Posterior cingulate gyrus (tissue), 11 donors: ENCODE data around the gene SLC25A12.
"Not testable (repeated sequence)": the region's sequence is repeated elsewhere in the genome, so short reads cannot be mapped to it uniquely, and the experiment has no call there.

ENCODE experiments used
- DNase-seq, 10 donors: peaks; one replicate each; pipeline versions ENCODE4 v3.0.0 to v3.0.0-alpha.2; 2020 to 2021; ENCODE audit warnings: mixed read lengths in 3 of 10
- intact Hi-C: fragments of 100-400 bp; cut with DNase I; formaldehyde crosslinking; loops from one replicate; pipeline ENCODE4 v1.15.1; 2023

Gene SLC25A12

DNA sequence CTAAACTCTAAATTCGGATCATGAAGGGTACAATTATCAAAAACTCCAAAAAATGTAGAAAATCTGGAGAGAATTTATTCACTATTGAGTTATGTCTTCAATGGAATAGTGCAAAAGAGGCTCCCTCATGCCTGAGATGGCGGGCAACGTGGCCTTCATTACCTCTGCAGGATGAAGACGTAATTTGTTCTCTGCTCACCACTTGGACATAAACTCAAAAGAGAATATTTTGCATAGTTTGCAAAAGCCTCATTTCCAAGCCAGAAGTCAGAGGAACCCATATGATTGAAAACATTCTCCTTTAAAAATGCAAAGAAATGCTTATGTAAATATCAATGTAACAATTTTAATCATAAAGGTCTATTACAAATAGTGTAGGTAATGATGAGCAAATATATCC lies 58.7 kb downstream of the SLC25A12 start:
- DNase-seq: no peak
- intact Hi-C loops: no loop called here

- no peak for DNase-seq
- intact Hi-C loops: no loop called here
Measured at GRCh38 chr2:171834286-171834685, 59.8 kb downstream of the SLC25A12 start.

DNA sequence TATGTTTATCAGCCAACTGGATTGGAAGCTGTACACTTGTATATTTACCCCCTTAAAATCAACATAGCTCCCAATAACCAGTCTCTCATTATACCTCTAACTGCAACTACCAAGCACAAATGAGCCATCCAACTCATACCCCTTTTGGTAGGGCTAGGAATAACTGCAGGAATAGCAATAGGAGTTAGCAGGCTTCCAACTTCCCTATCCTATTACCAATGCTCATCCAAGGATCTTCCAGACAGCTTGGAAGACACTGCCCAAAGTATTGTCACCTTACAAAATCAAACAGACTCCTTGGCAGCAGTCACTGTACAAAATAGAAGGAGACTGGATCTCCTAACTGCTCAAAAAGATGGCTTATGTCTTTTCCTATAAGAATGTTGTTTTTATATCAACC lies 61.6 kb downstream of the SLC25A12 start:
- intact Hi-C loops: no loop called here

DNA sequence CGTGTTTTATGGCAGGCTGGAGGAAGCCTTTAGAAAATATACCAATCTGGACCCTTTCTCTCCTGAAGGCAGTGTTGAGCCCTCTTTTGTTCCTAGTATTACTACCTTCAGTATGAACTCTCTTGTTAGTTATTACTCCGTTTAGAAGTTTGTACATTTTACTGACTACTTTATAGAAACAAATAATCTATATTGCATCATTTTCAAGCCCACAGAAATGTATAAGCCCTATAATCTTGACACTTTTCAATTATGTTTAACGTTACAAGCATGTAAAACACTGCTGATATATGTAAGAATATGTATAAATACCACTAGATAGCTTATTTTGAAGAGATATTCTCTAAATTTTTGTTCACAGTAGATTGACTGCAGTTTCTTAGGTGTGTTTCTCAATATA lies 64.0 kb downstream of the SLC25A12 start:
- intact Hi-C loops: no loop called here
- no peak for DNase-seq

More for the DNA sequence above, 61.6 kb downstream of the SLC25A12 start:
- no peak for DNase-seq

DNA sequence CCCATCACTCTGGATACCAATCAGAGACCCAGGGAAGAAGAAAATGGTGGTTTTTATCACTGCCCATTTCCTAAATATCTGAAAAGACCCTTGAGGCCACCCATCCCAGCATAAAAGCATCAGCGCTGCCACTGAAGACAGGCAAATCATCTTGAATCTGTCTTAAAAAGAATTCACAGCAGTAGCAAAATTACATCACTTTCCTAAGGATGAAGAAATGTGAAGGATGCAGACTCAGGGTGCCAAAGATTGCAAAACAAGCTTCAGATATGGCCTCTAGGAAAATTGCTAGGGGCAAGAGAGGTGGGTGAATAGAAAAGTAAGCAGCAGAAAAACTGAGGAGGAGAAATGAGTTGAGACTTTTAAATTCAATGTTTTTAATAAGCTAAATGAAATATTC lies 70.0 kb downstream of the SLC25A12 start:
- no peak for DNase-seq
- intact Hi-C loops: no loop called here

DNA sequence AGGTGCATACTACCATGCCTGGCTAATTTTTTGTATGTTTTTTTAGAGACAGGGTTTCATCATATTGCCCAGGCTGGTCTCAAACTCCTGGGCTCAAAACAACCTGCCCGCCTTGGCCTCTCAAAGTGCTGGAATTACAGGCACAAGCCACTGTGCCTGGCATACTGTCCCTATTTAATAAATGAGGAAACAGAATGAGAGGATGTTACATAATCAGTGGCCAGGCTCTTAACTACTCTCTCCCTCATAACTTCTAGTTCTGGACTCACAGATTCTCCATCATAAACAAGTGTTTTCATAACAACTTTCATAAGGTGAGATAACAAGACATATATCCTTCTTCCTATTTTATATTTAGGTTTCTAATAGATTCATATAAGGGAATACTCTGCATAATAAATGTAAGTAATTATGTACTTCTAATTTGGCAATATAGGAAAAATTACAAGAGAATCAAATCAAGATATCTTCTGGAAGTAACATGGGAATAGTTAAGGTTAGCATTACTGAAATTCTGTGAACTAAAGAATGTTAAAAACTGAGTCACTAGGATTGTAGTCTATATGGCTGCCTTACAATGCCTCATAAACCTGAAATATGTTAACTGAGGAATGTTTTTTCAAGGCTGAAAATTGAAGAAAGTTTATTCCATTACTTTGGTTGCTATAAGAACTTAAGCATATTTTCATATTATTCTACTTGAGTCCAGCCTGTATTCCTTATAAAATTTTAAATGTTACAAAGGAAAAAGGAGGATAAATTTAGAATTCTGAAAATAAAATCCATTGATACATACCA lies 71.3 kb downstream of the SLC25A12 start:
- no peak for DNase-seq
- intact Hi-C loops: no loop called here

DNA sequence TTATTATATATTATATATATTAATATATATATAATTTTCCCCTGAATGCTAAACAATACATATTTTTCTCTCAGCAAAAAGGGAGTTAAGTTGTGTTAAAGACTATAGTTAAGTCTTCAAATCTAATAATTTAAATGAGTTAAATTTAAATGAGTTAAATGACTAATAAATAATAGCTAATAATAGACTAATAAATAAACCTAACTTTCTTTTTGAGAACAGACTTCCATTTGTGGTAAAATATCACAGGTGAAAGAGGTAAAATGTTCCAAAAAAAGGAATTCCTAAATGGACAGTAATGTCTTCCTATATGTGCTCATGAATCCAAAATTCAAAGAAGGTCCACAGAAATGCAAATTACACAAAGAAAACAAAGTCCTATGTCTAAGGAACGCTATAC lies 74.6 kb downstream of the SLC25A12 start:
- intact Hi-C loops: no loop called here
- no peak for DNase-seq

DNA sequence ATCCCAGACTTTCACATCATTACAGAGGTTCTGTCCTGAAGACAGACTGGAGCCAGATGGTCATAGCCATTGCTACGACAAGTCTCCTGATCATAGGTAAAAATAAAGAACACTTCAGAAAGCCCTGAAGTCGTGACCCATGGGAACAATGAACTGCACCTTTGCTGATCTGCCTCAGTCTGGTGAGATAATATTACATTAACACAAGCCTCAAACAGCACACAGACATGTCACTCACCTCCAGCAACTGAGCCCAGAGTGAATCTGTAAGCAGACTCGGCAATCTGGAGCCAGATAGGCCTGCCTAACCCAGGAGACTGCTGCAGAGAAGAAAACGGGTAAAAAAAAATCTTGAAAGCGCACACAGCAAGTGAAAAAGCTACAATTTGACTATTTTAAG lies 79.2 kb downstream of the SLC25A12 start:
- intact Hi-C loops: loop anchor here (5.0 kb wide), 1 partner anchor 287 kb away; the partner anchor contains the start of gene DLX2
- DNase-seq: no peak

DNA sequence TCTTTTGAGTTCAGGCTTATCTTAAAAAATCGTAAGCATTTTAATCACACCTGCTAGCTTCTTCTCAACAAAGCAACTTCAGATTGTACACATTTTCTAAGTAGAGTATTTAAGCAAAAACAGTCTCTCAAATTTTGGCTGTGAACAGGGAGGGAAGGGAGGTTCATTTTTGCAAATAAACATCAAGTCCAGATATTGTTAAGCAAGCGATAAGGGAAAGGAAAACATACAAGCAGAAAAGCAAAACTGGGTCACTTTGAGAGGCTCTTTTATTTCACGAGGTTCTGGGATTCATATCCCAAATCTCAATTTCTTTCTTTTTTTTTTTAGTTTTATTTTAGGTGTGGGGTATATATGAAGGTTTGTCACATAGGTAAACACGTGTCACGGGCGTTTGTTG lies 79.9 kb downstream of the SLC25A12 start:
- intact Hi-C loops: loop anchor here (5.0 kb wide), 1 partner anchor 288 kb away; the partner anchor contains the start of gene DLX2
- DNase-seq: no peak

- intact Hi-C loops: loop anchor here (5.0 kb wide), 1 partner anchor 289 kb away; the partner anchor contains the start of gene DLX2
Measured at GRCh38 chr2:171813729-171814128, 80.3 kb downstream of the SLC25A12 start.

GRCh38 chr2:171813126-171813525 lies 80.9 kb downstream of the SLC25A12 start:
- intact Hi-C loops: loop anchor here (5.0 kb wide), 1 partner anchor 289 kb away; the partner anchor contains the start of gene DLX2
- DNase-seq: no peak

More at GRCh38 chr2:171813729-171814128, 80.3 kb downstream of the SLC25A12 start:
- no peak for DNase-seq

- intact Hi-C loops: loop anchor here (5.0 kb wide), 1 partner anchor 291 kb away; the partner anchor contains the start of gene DLX2
Measured at GRCh38 chr2:171811245-171811628, 82.8 kb downstream of the SLC25A12 start.

GRCh38 chr2:171810422-171811244 lies 83.4 kb downstream of the SLC25A12 start:
- no peak for DNase-seq
- intact Hi-C loops: loop anchor here (5.0 kb wide), 1 partner anchor 292 kb away; the partner anchor contains the start of gene DLX2

More at GRCh38 chr2:171811245-171811628, 82.8 kb downstream of the SLC25A12 start:
- DNase-seq: no peak

DNA sequence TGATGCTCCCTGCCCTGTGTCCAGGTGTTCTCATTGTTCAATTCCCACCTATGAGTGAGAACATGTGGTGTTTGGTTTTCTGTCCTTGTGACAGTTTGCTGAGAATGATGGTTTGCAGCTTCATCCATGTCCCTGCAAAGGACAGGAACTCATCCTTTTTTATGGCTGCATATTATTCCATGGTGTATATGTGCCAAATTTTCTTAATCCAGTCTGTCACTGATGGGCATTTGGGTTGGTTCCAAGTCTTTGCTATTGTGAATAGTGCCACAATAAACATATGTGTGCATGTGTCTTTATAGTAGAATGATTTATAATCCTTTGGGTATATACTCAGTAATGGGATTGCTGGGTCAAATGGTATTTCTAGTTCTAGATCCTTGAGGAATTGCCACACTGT lies 85.2 kb downstream of the SLC25A12 start:
- intact Hi-C loops, DNase-seq: not testable (repeated sequence)

DNA sequence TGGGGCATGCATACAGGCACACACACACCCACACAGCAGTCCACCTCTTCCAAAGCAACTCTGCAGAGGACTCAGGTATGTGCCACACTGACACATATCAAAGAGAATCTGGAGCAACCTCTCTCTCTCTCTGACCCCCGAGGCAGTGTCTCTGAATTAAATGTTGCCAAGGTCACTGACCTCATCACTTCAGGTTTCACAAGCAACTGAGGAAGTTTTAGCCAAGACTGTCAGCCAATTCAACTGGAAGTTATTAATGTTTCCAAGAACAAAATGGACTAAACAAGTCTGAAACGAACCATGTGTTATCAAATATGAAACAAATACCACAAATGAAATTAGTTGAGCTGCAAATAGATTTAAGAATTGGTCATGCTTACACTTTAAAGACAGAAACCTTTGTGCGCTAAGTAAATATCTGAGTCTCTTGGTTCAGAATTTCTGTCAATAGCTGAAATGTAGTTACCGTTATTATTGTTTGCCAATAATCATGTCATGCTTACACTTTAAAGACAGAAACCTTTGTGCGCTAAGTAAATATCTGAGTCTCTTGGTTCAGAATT lies 86.1 kb downstream of the SLC25A12 start:
- DNase-seq: no peak
- intact Hi-C loops: no loop called here

DNA sequence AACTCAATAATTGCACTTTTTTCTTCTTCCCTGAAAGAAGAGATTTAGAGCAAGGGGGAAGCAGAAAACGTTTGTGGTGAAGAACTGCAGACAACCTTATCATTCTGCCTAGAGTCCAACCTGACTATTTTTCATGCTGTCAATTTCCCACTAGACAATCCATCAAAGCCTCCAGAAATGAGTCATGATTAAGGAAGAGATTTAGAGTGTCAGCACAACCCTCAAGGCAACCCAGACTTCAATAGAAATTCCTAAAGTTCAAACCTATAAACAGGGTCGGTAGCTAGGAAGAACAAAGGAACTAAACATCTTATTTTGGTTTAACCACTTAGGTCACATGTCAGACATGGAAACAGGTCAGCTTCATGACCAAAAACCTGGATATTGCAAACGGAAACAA lies 86.9 kb downstream of the SLC25A12 start:
- no peak for DNase-seq
- intact Hi-C loops: no loop called here

GRCh38 chr2:171804456-171804855 lies 89.6 kb downstream of the SLC25A12 start:
- DNase-seq: no peak
- intact Hi-C loops: no loop called here

DNA sequence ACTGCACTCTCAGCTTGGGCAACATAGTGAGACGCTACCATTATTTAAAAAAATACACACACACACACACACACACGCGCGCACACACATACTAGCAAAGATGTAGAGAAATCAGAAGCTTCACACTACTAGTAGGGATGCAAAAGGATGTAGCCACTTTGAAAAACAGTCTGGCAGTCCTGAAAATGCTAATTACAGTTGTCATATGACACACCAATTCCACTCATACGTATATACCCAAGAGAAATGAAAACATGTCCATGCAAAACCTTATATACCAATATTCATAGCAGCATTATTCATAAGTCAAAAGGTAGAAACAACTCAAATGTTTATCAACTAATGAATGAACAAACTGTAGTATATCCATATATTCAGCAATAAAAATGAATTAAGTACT lies 90.3 kb downstream of the SLC25A12 start:
- no peak for DNase-seq
- intact Hi-C loops: no loop called here

- no peak for DNase-seq
- intact Hi-C loops: no loop called here
Measured at GRCh38 chr2:171800639-171801038, 93.4 kb downstream of the SLC25A12 start.

- intact Hi-C loops: no loop called here
- no peak for DNase-seq
Measured at GRCh38 chr2:171798156-171798820, 95.8 kb downstream of the SLC25A12 start.
